Measurements from ENCODE around the gene EIF2D. TPM values are rescaled to one million over a fixed set of nuclear protein-coding genes. Genes with fewer than 3 reads are reported as not detected.
"Not testable (repeated sequence)": the region's sequence is repeated elsewhere in the genome, so short reads cannot be mapped to it uniquely, and the experiment has no call there.

EIF2D gene
- total and polyA plus RNA-seq, 2 donors: 44.3 to 47.8 TPM

DNA sequence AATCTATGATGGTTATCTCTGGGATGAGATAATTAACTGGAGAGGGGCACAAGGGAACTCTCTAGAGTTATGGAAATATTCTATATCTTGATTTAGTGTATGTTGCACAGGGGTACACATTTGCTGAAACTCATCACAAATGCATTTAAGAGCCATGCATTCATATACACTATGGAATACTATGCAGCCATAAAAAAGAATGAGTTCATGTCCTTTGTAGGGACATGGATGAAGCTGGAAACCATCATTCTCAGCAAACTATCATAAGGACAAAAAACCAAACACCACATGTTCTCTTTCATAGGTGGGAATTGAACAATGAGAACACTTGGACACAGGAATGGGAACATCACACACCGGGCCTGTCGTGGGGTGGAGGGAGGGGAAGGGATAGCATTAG lies 14.1 kb upstream of the EIF2D start:
- 96% methylated on average over 2 of the region's 2 CpGs for WGBS
- not testable (repeated sequence) for H3K4me3 ChIP-seq (ENCODE audit: low read depth, low read length); H3K36me3 ChIP-seq (ENCODE audit: insufficient read depth); DNase-seq (ENCODE audit: extremely low spot score); H3K27ac ChIP-seq (ENCODE audit: low read depth); H3K4me1 ChIP-seq (ENCODE audit: insufficient read depth)

DNA sequence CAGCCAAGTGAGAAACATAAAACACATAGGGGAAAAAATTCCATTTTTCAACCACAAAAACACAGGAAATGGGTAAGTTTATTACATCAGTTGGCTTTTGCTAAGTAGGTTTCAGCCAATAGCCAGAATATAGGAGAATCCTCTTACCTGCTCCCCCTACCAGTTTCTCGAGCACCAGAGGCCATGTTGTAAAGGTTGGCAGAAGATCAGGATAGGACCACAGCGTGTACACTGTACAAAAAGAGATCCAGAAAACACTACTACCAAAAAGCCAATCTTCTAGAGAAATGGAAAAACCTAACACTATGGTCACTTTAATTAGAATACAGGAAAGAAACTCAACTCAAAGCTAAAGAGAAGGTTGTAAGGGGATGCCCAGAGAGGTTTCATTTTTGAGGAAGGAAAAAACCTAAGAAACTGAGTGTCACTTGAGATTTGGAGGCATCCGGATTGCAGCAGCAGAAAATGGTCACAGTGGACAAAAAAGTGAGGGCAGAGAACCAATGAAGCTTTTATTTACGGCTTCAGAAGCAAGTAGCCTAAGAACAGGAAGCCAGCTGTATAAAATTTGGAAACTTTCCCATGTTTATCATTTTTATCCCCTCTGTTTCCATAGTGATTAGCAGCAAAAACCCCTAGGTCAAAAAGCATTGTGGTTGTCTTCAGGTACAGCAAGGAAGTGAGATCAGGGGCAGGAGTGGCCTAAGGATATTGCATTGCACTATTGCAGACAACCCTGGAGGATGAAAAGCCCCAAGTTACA lies 2.9 kb downstream of the EIF2D start:
- no peak overlapping the region for H3K4me3 ChIP-seq (ENCODE audit: low read depth, low read length)
- no peak overlapping the region for H3K27ac ChIP-seq (ENCODE audit: low read depth)
- DNase-seq (ENCODE audit: extremely low spot score): no peak
- H3K4me1 ChIP-seq (ENCODE audit: insufficient read depth): no peaks in the 10 kb centered on the region
- H3K36me3 ChIP-seq (ENCODE audit: insufficient read depth): no peaks in the 10 kb centered on the region
- 54% methylated on average over 4 of the region's 4 CpGs for WGBS

GRCh38 chr1:206608108-206608698 lies 4.1 kb downstream of the EIF2D start:
- no peak overlapping the region for H3K27ac ChIP-seq (ENCODE audit: low read depth)
- no peak overlapping the region for H3K4me3 ChIP-seq (ENCODE audit: low read depth, low read length)
- H3K36me3 ChIP-seq (ENCODE audit: insufficient read depth): no peaks in the 10 kb centered on the region
- WGBS: 75% methylated on average over 7 of the region's 7 CpGs
- DNase-seq (ENCODE audit: extremely low spot score): no peak
- no peaks in the 10 kb centered on the region for H3K4me1 ChIP-seq (ENCODE audit: insufficient read depth)

DNA sequence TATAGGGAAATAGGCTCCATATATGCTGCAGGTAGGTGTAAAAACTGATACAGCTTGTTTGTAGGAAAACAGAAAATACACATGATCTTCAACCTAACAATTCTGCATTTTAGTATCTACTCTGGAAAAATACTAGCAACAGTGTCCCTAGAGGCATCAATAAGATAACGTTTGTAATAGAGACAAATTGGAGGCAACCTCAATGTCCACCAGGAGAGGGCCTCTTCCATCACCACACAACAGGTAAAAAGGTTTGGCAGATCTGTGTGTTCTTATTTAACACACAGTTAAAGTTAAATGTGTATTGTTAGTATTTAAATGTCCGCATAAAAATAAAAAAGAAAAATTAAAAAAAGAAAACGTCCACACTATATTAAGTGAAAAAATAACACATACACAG lies 5.4 kb downstream of the EIF2D start:
- DNase-seq (ENCODE audit: extremely low spot score): no peak
- peaks cover 4% of the 10 kb centered on the region for H3K36me3 ChIP-seq (ENCODE audit: insufficient read depth)
- 57% methylated on average over 3 of the region's 3 CpGs for WGBS
- H3K4me1 ChIP-seq (ENCODE audit: insufficient read depth): no peaks in the 10 kb centered on the region
- no peak overlapping the region for H3K4me3 ChIP-seq (ENCODE audit: low read depth, low read length)
- no peak overlapping the region for H3K27ac ChIP-seq (ENCODE audit: low read depth)

GRCh38 chr1:206604861-206605260 lies 7.4 kb downstream of the EIF2D start:
- H3K36me3 ChIP-seq (ENCODE audit: insufficient read depth): peaks cover 4% of the 10 kb centered on the region
- DNase-seq (ENCODE audit: extremely low spot score): no peak
- WGBS: 90% methylated on average over 5 of the region's 5 CpGs

GRCh38 chr1:206600527-206600926 lies 11.7 kb downstream of the EIF2D start:
- Histone ChIP-seq H3K4me3 (ENCODE audit: low read depth, low read length) (no peak overlapping the region), H3K4me1 (ENCODE audit: insufficient read depth) (no peaks in the 10 kb centered on the region), H3K27ac (ENCODE audit: low read depth) (no peak overlapping the region), H3K36me3 (ENCODE audit: insufficient read depth) (peaks cover 4% of the 10 kb centered on the region)
- 93% methylated on average over 3 of the region's 3 CpGs for WGBS
- no peak for DNase-seq (ENCODE audit: extremely low spot score)

More at GRCh38 chr1:206604861-206605260, 7.4 kb downstream of the EIF2D start:
- Histone ChIP-seq H3K4me1 (ENCODE audit: insufficient read depth) (no peaks in the 10 kb centered on the region), H3K27ac (ENCODE audit: low read depth) (no peak overlapping the region), H3K4me3 (ENCODE audit: low read depth, low read length) (no peak overlapping the region)

DNA sequence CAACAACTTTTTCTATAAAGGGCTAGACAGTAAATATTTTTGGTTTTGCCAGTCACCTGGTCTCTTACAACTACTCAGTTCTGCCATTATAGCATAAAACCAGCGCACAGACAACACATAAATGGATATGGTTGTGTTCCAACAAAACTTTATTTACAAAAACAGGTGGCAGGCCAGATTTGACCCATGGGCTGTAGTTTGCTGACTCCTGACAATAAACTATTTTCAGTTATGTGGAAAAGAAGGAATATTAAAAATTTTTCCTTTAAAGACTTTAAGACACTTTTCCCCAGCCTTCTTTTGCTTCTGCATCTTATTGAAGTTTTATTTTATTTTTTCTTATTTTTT lies 16.0 kb downstream of the EIF2D start:
- Histone ChIP-seq H3K27ac (ENCODE audit: low read depth) (no peak overlapping the region), H3K4me1 (ENCODE audit: insufficient read depth) (no peaks in the 10 kb centered on the region), H3K4me3 (ENCODE audit: low read depth, low read length) (no peak overlapping the region), H3K36me3 (ENCODE audit: insufficient read depth) (no peaks in the 10 kb centered on the region)
- no peak for DNase-seq (ENCODE audit: extremely low spot score)
- WGBS: 93% methylated on average over 1 of the region's 1 CpG

GRCh38 chr1:206595581-206596318 lies 16.5 kb downstream of the EIF2D start:
- Histone ChIP-seq H3K4me3 (ENCODE audit: low read depth, low read length) (no peak overlapping the region), H3K27ac (ENCODE audit: low read depth) (no peak overlapping the region), H3K4me1 (ENCODE audit: insufficient read depth) (no peaks in the 10 kb centered on the region), H3K36me3 (ENCODE audit: insufficient read depth) (no peaks in the 10 kb centered on the region)
- no peak for DNase-seq (ENCODE audit: extremely low spot score)
- 90% methylated on average over 7 of the region's 7 CpGs for WGBS

GRCh38 chr1:206593351-206593925 lies 18.8 kb downstream of the EIF2D start:
- Histone ChIP-seq H3K36me3 (ENCODE audit: insufficient read depth) (no peaks in the 10 kb centered on the region), H3K4me1 (ENCODE audit: insufficient read depth) (no peaks in the 10 kb centered on the region)
- WGBS: 92% methylated on average over 7 of the region's 7 CpGs

DNA sequence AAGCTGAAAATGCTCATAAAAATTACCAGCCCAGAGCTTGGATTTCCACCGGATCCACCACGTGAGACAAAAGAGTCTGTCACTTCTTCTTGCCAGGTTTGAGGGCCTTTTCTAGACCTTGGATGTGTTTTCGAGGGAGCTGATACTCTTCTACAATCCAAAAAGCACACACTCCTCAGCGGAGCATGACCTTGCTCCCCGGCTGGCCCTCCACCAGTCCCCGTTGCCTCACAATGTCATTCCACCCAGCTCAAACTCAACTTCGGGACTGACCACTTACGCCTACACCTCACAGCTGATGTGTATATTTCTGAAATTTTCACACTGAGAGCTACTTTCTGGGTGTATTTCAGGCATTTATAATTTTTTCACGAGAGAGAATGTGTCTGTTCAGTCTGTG lies 20.6 kb downstream of the EIF2D start:
- WGBS: 92% methylated on average over 9 of the region's 9 CpGs
- Histone ChIP-seq H3K4me3 (ENCODE audit: low read depth, low read length) (no peak overlapping the region), H3K4me1 (ENCODE audit: insufficient read depth) (no peaks in the 10 kb centered on the region), H3K36me3 (ENCODE audit: insufficient read depth) (no peaks in the 10 kb centered on the region), H3K27ac (ENCODE audit: low read depth) (no peak overlapping the region)
- DNase-seq (ENCODE audit: extremely low spot score): no peak

More at GRCh38 chr1:206593351-206593925, 18.8 kb downstream of the EIF2D start:
- DNase-seq (ENCODE audit: extremely low spot score): no peak
- Histone ChIP-seq H3K4me3 (ENCODE audit: low read depth, low read length) (no peak overlapping the region), H3K27ac (ENCODE audit: low read depth) (no peak overlapping the region)

DNA sequence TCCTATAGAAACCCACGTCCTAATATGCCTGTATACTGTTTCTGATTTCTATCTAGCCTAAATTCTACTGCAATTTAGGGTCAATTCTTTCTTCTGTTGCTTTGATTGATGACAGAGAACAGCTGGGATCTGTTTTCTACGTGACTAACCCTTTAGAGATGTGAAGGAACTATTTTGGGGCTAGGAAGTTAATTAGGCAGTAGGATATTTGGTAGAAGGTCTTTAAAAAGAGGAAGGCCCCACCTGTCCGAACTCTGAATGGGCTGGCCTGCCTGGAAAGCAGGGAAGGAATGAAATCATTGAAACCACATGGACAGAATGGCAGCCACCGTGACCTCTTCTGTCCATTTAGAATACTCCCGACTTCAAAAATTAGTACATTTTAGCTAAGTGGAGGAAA lies 21.0 kb downstream of the EIF2D start:
- H3K4me1 ChIP-seq (ENCODE audit: insufficient read depth): no peaks in the 10 kb centered on the region
- H3K27ac ChIP-seq (ENCODE audit: low read depth): no peak overlapping the region
- no peak for DNase-seq (ENCODE audit: extremely low spot score)
- H3K4me3 ChIP-seq (ENCODE audit: low read depth, low read length): no peak overlapping the region
- WGBS: 86% methylated on average over 5 of the region's 5 CpGs
- H3K36me3 ChIP-seq (ENCODE audit: insufficient read depth): no peaks in the 10 kb centered on the region

DNA sequence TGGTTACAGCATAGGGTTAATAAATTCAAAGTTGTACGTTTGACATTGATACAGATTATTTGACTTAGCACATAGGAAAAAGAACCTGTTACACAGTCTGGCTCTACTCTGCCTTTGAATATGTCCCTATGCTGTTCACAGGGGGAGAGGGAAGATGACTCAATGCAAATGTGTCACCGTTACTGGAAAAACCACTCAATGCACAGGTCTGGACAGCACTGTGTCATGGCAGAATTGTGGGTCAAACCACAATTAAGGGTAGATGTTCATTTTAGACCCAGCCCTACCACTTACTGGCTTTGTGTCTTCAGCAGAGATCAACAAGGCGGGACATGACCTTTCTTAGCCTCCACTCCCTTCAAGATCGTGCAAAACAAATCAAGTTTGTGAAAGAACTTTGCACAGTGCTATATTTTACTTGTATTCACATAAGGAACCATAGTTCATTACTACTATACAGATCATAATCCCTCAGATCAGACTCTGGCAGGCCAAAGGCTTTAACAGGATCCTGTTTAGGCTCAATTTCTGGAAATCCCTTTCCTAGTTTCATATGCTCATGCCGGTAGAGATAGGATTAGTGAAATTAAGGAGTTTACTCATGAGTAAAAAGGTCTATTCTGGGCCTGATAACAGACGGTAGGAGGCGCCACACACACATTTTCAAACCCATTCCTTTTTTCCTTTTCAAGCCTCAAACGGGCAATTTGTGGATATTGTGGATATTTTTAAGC lies 22.1 kb downstream of the EIF2D start:
- DNase-seq (ENCODE audit: extremely low spot score): no peak

DNA sequence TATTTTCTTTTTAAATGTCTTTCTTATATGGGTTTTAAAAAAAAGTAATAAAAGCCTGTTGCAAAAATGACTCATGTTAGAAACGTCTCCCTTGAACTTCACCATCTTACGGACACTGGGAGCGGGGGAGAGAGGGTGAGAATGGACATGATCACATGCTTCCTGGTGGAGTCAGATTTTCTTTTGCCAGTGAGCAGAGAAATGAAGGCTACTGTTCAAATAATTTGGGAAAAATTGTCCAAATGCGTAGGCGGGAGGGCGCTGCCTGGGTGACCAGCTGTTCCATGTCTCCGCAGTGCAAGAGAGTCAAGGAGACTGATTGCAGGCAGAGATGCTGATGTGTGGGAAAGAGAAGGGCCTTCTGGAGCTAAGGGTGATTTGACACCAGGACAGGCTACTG lies 23.1 kb downstream of the EIF2D start:
- 51% methylated on average over 7 of the region's 7 CpGs for WGBS
- Histone ChIP-seq H3K4me1 (ENCODE audit: insufficient read depth) (no peaks in the 10 kb centered on the region), H3K27ac (ENCODE audit: low read depth) (no peak overlapping the region), H3K36me3 (ENCODE audit: insufficient read depth) (no peaks in the 10 kb centered on the region), H3K4me3 (ENCODE audit: low read depth, low read length) (no peak overlapping the region)
- no peak for DNase-seq (ENCODE audit: extremely low spot score)

More for the DNA sequence above, 22.1 kb downstream of the EIF2D start:
- no peak overlapping the region for H3K4me3 ChIP-seq (ENCODE audit: low read depth, low read length)
- 53% methylated on average over 8 of the region's 8 CpGs for WGBS
- H3K4me1 ChIP-seq (ENCODE audit: insufficient read depth): no peaks in the 10 kb centered on the region
- no peak overlapping the region for H3K27ac ChIP-seq (ENCODE audit: low read depth)
- H3K36me3 ChIP-seq (ENCODE audit: insufficient read depth): no peaks in the 10 kb centered on the region
